GM19099 (cell line): ENCODE measurements around the gene HUS1.

Source experiments
- POLR2A ChIP-seq: IDR thresholded peaks from 3 replicates; pipeline ENCODE4 v1.6.1; 2011; ENCODE audit warnings: low read depth; ENCODE audit not compliant: insufficient read length; ENCODE audit errors: extremely low read depth

HUS1 gene

DNA sequence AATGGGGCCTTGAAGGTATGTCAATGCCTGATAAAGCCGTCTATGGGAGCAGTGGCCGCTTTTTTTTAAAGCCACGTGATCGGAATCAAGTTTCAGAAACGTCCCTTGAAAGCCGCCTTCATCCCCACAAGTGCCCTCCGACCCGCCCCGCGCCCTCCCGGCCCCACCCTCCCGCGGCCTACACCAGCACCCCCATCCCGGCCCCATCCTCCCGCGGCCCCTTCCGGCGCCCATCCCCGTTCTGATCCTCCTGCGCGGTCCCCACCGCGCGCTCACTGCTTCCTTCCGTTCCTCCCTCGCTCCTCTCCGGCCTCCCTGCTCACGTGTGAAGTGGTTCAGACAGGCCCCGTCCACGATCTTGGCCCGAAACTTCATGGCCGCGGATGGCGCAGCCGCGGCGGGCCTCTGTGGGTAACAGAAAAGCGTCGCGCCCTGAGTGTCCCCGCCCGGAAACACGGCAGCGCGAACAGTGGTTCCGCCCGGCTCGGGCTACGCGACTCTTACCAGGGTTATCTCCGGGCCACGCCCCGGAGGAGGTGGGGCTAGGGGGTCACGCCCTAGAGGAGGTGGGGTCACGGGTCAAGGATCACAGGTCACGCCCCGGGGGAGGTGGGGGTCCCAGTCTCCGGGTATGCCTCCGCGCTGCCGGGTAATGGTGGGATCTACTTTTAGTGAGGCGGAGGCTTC is at the start of gene HUS1:
TSS of gene HUS1 (minus strand) at position 471 of the 687 bp plus-strand sequence. CDS start at position 375, 96 bp downstream.
- TF ChIP-seq POLR2A: peak; percentile 92

DNA sequence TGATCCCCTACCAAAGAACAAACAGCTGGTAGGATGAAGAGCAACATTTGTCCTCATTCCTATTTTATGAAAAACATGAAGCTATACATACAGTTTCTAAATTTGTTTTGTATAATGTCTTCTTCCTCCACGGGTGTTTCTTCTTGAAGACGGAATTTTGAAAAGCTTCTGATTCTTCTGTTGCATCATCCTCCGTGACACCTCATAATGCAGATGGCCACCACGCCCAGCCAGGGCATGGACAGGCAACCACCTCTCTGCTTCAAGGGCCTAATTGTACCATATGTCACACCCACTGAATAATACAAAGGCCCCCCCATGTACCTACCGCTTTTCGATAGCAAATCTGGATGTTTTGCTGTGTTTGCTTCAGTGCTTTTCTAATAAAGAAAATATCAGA is 49.5 kb upstream of the HUS1 start, which contains the start of gene SUN3:
TSS of gene SUN3 (minus strand) at position 170 of the 400 bp plus-strand sequence. CDS start at position 1, 169 bp downstream.
- TF ChIP-seq POLR2A: no peak

DNA sequence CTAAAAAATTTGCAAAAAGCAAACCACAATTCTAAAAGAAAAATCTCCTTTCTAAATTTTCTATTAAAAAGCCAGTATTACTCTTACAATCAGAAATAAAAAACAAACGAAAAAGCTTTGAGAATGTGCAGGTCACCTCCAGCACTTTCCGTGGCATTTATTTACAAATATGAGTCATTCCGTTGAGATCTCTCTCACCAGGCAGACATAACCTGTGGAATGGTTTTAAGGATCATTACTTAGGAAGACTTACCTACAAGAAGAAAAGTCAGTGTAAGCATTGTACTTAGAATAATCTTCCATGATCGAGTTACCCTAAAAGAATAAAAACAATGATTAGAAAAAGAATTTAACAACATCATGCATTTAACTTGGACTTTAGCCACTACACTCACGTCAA is 46.2 kb upstream of the HUS1 start:
- no peak for TF ChIP-seq POLR2A

DNA sequence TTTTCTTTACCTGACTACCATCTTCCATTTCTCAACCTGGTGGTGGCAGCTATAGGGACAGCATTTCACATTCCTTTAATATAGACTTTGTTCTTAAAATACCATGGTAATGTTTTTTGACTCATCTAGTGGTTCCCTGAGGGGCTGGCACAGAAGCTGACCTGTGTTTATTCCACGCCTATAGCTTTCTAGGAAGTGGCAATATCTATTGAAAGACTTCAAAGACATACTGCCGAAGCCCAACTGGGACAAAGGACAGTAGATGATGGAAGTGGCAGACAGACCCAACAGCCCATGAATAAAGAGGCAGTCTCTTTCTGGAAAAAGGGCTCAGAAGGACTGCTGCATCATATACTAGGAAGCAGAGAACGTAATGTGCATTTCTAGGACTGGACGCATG is 38.3 kb upstream of the HUS1 start:
- no peak for TF ChIP-seq POLR2A

DNA sequence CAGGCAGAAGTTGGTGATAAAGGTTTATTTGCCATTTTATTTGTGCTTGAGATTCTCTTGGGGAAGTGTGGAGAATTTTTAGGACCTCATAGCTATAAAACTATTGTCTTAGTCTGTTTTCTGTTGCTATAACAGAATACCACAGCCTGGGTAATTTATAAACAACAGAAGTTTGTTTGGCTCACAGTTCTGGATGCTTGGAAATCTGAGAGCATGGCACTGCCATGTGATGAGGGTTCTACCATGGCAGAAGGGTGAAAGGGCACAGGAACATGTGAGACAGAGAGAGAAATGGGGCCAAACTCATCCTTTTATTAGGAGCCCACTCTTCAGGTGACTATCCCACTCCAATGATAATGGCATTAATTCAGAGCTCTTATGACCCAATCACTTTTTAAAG is 37.2 kb upstream of the HUS1 start:
- no peak for TF ChIP-seq POLR2A

DNA sequence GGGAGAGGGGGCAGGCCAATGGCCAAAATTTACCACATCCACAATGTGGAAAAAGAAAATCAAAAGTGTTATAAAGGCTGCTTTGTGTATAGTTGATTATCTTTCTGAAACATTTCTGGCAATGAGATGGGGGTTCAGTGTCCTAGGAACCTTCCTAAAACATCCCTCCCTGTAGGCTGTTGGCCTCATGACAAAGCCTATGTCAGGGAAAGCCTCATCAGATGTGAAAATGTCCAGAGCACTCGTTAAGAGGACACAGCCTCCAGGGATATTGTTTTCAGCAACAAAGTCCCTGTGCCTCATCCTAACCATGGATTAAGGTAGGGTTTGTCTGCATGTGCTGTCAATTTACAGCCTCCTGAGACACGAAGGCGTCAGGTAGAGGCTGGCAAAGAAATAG is 32.5 kb upstream of the HUS1 start:
- TF ChIP-seq POLR2A: no peak

DNA sequence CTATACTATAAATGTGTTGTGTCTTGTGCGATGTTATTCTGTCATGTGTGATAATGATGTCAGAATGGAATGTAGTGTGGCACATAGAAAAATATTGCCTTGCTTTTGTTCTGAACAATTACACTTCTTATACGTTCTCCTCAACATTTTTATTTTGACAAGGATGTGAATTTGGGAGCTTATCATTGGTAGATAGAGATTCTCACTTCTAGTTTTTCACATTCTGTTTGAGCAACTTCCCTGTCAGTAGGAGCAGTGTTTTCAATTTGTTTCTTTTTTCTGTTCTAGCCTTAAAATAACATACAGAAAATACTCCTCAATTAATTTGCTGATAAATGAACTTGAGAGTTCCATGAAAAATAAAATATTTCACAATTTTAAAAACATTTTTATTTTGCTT is 31.9 kb upstream of the HUS1 start:
- TF ChIP-seq POLR2A: no peak

DNA sequence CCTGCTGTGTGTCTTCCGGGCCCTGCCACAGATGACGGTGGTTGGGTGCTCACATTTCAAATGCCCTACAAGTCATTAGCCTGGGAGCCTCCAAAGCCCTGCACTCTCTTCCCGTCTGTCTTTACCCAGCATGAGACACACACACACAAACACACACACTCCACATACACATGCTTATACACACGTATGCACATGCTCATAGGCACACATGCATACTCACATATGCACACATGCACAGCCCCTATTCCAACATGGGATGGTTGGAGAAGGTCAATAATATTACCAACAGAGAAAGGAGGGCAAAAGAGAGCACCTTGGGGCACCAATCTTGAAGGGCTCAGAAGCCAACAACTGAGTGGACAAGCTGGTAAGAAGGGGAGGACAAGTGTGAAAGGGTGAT is 30.5 kb upstream of the HUS1 start:
- no peak for TF ChIP-seq POLR2A

DNA sequence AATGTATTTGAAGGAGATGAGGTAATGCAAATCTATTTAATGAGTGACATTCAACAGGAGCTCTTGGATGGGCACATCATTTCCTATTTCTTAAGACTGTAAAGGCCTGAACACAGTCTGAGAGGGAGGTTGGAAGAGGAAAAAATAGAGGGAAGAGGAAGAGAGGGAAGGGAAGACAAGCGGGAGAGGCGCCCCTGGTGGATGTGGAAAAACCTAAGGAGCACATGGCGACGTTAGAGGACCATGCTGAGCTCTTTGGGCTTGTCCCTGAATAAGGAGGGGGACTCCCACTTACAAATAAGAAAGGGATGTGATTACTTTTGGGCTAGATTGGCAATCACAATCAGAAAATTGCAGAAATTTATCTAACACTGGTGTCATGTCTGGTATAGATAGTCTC is 29.8 kb upstream of the HUS1 start:
- no peak for TF ChIP-seq POLR2A

DNA sequence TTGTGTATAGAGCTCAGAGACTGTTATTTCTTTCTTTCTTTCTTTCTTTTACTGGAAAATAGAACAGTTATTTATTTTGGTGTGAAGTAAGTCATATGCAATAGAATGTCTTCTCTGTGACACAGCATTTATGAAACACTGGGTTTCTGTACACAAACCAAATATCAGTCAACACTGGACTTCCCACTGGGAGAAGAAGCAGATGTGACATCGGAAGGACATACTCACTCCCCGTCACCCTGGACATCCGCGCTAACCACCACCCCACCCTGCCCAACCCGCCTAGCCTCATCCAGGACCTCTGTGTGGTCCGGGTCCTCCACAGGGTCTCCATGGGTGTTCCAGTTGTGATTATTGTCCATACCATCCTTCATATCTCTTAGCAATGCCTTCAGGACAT is 27.5 kb upstream of the HUS1 start:
- no peak for TF ChIP-seq POLR2A

DNA sequence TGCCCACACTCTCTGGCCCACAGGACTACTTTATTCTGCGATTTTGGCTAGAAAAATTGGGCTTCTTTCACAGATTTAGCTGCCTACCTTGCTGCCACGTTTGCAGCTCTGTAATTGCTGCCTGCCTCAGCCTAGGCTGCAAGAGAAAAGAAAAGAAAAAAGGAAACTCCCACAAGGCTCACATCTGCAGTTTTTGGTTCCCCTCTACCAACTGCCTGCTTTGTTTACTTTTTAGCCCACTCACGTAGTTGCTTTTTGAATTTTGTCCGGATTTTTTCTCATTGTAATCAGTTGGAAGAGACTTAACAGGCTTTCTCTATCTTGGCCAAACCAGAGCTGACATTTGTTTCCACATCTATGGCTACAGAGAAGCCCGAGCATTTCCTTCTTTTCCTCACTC is 25.2 kb upstream of the HUS1 start:
- no peak for TF ChIP-seq POLR2A

DNA sequence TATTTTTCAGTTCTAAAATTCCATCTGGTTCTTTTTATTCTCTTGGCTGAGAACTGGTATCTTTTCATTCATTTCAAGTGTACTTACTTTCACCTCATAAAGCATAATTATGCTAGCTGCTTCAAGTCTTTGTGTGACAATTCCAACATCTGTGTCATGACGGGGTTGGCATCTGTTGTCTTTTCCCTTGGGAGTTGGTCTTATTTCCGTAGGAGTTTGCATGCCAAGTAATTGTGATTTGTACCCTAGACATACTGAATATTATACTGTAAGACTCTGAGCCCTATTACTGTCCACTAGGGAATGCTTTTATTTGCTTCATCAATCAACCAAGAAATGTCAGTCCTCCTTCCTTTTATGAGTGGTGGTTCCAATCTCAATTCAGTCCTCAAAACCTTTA is 24.6 kb upstream of the HUS1 start:
- TF ChIP-seq POLR2A: no peak

DNA sequence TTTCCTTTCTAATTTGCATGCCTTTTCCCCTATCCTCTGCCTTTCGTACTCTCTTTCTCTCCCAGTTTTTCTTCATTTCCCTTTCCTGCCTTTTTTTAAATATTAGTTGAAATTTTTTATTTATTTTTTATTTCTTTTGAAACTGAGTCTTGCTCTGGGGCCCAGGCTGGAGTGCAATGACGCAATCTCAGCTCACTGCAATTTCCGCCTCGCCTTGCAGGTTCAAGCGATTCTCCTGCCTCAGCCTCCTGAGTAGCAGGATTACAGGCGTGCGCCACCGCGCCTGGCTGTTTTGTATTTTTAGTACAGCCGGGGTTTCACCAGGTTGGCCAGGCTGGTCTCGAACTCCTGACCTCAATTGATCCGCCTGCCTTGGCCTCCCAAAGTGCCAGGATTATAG is 20.0 kb upstream of the HUS1 start:
- TF ChIP-seq POLR2A: no peak

DNA sequence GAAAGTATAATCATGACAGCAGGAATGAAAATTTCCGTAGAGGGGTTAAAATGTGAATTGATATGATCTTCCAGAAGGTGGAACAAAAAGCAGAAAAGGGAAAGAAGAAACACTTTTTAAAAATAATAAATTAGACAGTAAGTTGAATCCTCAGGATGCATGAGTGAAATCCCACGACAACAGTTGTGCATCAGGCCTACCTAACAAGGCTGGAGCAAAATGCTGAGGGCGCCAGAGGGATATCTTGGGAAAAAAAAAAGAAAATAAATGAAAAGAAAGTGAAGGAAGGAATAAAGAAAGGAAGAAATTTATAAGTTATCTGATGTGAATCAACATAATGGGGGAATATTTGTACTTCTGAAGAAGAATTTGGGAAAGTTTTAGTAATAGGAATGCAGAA is 13.0 kb upstream of the HUS1 start:
- no peak for TF ChIP-seq POLR2A

DNA sequence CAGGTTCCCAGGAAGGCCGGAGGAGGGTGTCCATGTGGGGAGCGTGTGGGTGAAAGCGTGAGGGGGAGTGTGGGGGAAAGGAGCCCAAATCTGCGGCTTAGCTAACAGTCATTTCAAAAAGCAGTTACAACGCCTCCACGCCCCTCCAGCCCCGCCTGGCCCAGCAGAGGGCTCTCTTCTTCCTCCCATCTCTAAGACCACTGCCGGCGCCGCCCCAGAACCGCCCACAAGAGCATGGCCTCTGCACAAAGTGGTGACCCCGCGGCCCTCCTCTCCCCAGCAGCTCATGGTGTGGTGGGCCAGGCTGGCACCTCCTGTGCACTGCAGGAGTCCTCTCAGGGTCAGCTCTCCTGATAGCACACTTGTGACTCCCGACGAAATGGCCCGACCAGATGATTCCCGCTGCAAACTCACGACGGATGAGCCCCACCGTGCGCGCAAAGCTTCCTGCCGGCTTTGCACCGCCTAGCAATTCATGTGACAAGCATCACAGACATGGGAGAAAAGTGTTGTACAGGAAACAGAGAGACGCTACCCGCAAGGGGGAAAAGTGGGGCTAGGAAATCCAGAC is 12.4 kb upstream of the HUS1 start:
- peak; percentile 73 for TF ChIP-seq POLR2A

DNA sequence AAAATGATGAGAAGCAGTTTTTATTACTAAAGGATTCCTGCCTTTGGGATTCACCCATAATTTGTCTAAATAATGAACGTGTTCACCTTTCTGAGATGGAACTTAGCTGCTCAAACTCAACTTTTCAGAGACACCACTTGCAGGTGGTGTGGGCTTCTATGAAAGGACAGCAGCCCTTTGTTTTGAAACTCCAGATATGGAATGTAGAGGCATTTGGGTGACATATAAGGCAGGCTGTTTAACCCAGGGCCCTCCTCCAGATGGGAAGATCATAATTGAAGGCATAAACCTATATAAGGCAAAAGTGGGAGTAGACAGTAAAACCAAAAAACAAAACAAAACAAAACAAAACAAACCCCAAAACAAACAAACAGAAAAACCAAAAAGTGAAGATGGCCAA is 11.9 kb upstream of the HUS1 start:
- no peak for TF ChIP-seq POLR2A

DNA sequence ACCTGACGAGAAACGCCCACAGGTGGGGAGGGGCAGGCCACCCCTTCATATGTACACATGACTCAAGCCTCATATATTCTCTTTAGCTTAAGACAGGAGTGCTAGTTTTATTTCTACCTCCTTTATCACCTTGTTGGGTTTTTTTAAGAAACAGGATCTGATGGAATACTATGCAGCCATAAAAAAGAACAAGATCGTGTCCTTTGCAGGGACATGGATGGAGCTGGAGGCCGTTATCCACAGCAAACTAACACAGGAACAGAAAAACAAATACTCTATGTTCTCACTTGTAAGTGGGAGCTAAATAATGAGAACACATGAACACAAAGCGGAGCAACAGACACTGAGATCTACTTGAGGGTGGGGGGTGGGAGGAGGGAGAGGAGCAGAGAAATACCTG is 11.2 kb upstream of the HUS1 start:
- TF ChIP-seq POLR2A: no peak
